Uterus (tissue), 2 donors: Measurements from ENCODE around the gene HSDL2.

Experiments
- CTCF ChIP-seq, 4 experiments: fragments of 200-600 bp in 2 of 4; fragments of 450-650 bp in 2 of 4; sonication (generic) in 2 of 4; IDR thresholded peaks; one replicate each; pipeline ENCODE4 v1.5.1; 2016 to 2019; ENCODE audit warnings: antibody characterized with exemption in 4 of 4, mild to moderate bottlenecking in 2 of 4, moderate library complexity in 1 of 4
- POLR2A ChIP-seq, 2 donors: fragments of 450-650 bp; IDR thresholded peaks; one replicate each; pipeline ENCODE4 v1.6.1; 2016; ENCODE audit warnings: antibody characterized with exemption in 2 of 2, mild to moderate bottlenecking in 1 of 2, moderate library complexity in 1 of 2

DNA sequence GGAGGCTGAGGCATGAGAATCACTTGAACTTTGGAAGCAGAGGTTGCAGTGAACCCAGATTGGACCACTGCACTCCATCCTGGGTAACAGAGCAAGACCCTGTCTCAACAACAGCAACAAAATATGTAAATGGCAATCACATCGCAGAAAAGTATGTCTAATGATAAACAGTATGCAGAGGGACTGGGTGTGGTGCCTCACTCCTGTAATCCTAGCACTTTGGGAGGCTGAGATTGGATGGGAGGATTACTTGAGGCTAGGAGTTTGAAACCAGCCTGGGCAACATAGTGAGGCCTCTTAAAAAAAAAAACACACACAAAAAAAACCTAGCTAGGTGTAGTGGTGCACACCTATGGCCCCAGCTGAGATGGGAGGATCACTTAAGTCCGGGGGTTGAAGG, 40.3 kb downstream of the HSDL2 start:
- TF ChIP-seq CTCF (IDR thresholded peaks at IDR 0.05) (no peak), POLR2A (IDR thresholded peaks at IDR 0.05) (no peak)
